HEK293 (cell line): ENCODE results near the gene HARS1.

Experiments
- GFI1B ChIP-seq: fragments of 450-650 bp; formaldehyde crosslinking; IDR thresholded peaks from 2 replicates; pipeline ENCODE4 v1.5.1; 2016; ENCODE audit warnings: missing biosample characterization, missing genetic modification characterization
- GLIS2 ChIP-seq: fragments of 450-650 bp; formaldehyde crosslinking; IDR thresholded peaks from 2 replicates; pipeline ENCODE4 v1.5.1; 2016; ENCODE audit warnings: missing biosample characterization, missing genetic modification characterization
- KLF16 ChIP-seq: fragments of 450-650 bp; formaldehyde crosslinking; IDR thresholded peaks from 2 replicates; pipeline ENCODE4 v1.5.1; 2017; ENCODE audit warnings: missing biosample characterization, missing genetic modification characterization
- KLF9 ChIP-seq: fragments of 450-650 bp; formaldehyde crosslinking; IDR thresholded peaks from 2 replicates; pipeline ENCODE4 v1.5.1; 2016; ENCODE audit warnings: missing biosample characterization, missing genetic modification characterization, low read depth
- OSR2 ChIP-seq: fragments of 450-650 bp; formaldehyde crosslinking; IDR thresholded peaks from 2 replicates; pipeline ENCODE4 v1.5.1; 2016; ENCODE audit warnings: missing biosample characterization, missing genetic modification characterization
- WT1 ChIP-seq: fragments of 450-650 bp; formaldehyde crosslinking; IDR thresholded peaks from 2 replicates; pipeline ENCODE4 v1.5.1; 2016; ENCODE audit warnings: missing biosample characterization, missing genetic modification characterization
- ZBTB10 ChIP-seq: fragments of 450-650 bp; formaldehyde crosslinking; IDR thresholded peaks from 2 replicates; pipeline ENCODE4 v1.5.1; 2016; ENCODE audit warnings: missing biosample characterization, missing genetic modification characterization
- ZBTB48 ChIP-seq: fragments of 450-650 bp; formaldehyde crosslinking; IDR thresholded peaks from 2 replicates; pipeline ENCODE4 v1.5.1; 2016; ENCODE audit warnings: missing biosample characterization, missing genetic modification characterization
- ZFHX2 ChIP-seq: fragments of 450-650 bp; formaldehyde crosslinking; conservative IDR thresholded peaks from 2 replicates; pipeline ENCODE4 v1.5.1; 2016; ENCODE audit warnings: missing biosample characterization, missing genetic modification characterization
- ZNF148 ChIP-seq: fragments of 450-650 bp; formaldehyde crosslinking; IDR thresholded peaks from 2 replicates; pipeline ENCODE4 v1.5.0; 2017; ENCODE audit warnings: missing biosample characterization, missing genetic modification characterization, borderline replicate concordance
- ZNF19 ChIP-seq: fragments of 450-650 bp; formaldehyde crosslinking; IDR thresholded peaks from 2 replicates; pipeline ENCODE4; 2016; ENCODE audit warnings: missing biosample characterization, missing genetic modification characterization, low read depth
- ZNF221 ChIP-seq: fragments of 450-650 bp; formaldehyde crosslinking; IDR thresholded peaks from 2 replicates; pipeline ENCODE4 v1.5.1; 2017; ENCODE audit warnings: missing biosample characterization, missing genetic modification characterization, borderline replicate concordance
- ZNF24 ChIP-seq: fragments of 450-650 bp; formaldehyde crosslinking; IDR thresholded peaks from 2 replicates; pipeline ENCODE4 v1.5.1; 2016; ENCODE audit warnings: missing biosample characterization, missing genetic modification characterization
- ZNF248 ChIP-seq: fragments of 450-650 bp; formaldehyde crosslinking; IDR thresholded peaks from 2 replicates; pipeline ENCODE4 v1.5.1; 2017; ENCODE audit warnings: missing biosample characterization, missing genetic modification characterization
- ZNF335 ChIP-seq: fragments of 450-650 bp; formaldehyde crosslinking; conservative IDR thresholded peaks from 2 replicates; pipeline ENCODE4 v1.5.1; 2016; ENCODE audit warnings: missing biosample characterization, missing genetic modification characterization
- ZNF354C ChIP-seq: fragments of 450-650 bp; formaldehyde crosslinking; IDR thresholded peaks from 2 replicates; pipeline ENCODE4 v1.5.1; 2016; ENCODE audit warnings: missing biosample characterization, missing genetic modification characterization, low read depth, borderline replicate concordance
- ZNF404 ChIP-seq: fragments of 450-650 bp; formaldehyde crosslinking; IDR thresholded peaks from 2 replicates; pipeline ENCODE4 v1.5.1; 2017; ENCODE audit warnings: missing biosample characterization, missing genetic modification characterization
- ZNF449 ChIP-seq: fragments of 450-650 bp; formaldehyde crosslinking; IDR thresholded peaks from 2 replicates; pipeline ENCODE4 v1.5.1; 2017; ENCODE audit warnings: missing biosample characterization, mild to moderate bottlenecking, missing genetic modification characterization, moderate library complexity
- ZNF513 ChIP-seq: fragments of 450-650 bp; IDR thresholded peaks from 2 replicates; pipeline ENCODE4 v1.5.1; 2018; ENCODE audit warnings: missing biosample characterization, missing genetic modification characterization
- ZNF561 ChIP-seq: fragments of 450-650 bp; IDR thresholded peaks from 2 replicates; pipeline ENCODE4 v1.5.1; 2018; ENCODE audit warnings: missing biosample characterization, missing genetic modification characterization, borderline replicate concordance
- ZNF580 ChIP-seq: fragments of 450-650 bp; formaldehyde crosslinking; IDR thresholded peaks from 2 replicates; pipeline ENCODE4 v1.5.1; 2016; ENCODE audit warnings: missing biosample characterization, missing genetic modification characterization
- ZNF623 ChIP-seq: fragments of 450-650 bp; formaldehyde crosslinking; IDR thresholded peaks from 2 replicates; pipeline ENCODE4 v1.5.1; 2016; ENCODE audit warnings: missing biosample characterization, missing genetic modification characterization
- ZNF626 ChIP-seq: fragments of 450-650 bp; sonication (Bioruptor Pico); formaldehyde crosslinking; IDR thresholded peaks from 2 replicates; pipeline ENCODE4 v1.5.1; 2018; ENCODE audit warnings: missing biosample characterization, missing genetic modification characterization, inconsistent platforms
- ZNF629 ChIP-seq: fragments of 450-650 bp; formaldehyde crosslinking; IDR thresholded peaks from 2 replicates; pipeline ENCODE4 v1.5.1; 2017; ENCODE audit warnings: missing biosample characterization, missing genetic modification characterization
- ZNF768 ChIP-seq: fragments of 450-650 bp; formaldehyde crosslinking; IDR thresholded peaks from 2 replicates; pipeline ENCODE4 v1.5.1; 2018; ENCODE audit warnings: missing biosample characterization, mild to moderate bottlenecking, missing genetic modification characterization
- ZNF830 ChIP-seq: fragments of 450-650 bp; IDR thresholded peaks from 2 replicates; pipeline ENCODE4 v1.5.0; 2018; ENCODE audit warnings: missing biosample characterization, missing genetic modification characterization, low read depth, mild to moderate bottlenecking, moderate library complexity
- TF ChIP-seq, protein P1 (sequence below): fragments of 450-650 bp; IDR thresholded peaks from 2 replicates; pipeline ENCODE4 v1.5.1; 2018; ENCODE audit warnings: missing biosample characterization, mild to moderate bottlenecking, missing genetic modification characterization
- TF ChIP-seq, protein P2 (sequence below): IDR thresholded peaks from 2 replicates; pipeline ENCODE4 v1.6.1; 2011; ENCODE audit warnings: mild to moderate bottlenecking, low read depth, low read length, borderline replicate concordance

HARS1 gene

DNA sequence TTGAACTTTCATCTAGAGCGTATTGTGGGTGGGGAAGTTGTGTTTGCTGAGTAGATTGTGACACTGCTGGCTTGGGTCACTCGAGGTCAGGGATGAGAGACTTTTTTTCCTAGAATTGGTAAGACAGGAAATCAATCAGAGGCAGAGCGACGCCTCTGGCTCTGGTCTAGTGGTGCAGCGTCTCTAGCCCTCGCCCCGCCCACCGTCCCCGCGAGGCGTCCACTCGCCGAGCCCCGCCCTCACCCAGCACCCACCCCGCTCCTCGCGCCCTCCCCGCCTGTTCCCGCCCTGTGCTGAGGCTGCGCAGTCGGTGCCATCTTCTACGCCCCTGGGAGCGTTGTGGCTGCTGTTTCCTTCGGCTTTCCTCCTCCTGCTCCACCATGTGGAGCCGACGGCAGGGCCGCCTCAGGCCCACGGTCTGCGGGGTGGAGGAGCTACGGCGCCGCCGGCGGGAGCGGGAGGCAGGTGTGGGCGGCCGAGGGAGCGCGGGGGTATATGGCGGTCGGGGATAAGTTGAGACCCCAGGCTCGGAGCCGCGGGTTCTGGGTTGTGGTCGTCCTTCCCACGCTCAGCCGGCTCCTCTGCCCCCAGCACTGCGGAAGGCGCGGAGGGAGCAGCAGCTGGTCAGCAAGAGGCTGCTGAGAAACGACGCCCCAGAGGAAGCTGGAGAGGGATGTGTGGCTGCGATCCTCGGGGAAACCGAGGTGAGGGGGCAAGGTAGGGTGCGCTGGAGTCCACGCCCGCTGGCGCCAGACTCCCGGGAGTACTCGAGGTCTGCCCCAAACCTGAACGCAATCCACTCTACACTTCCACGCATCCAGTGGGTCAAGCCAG lies 51.8 kb downstream of the HARS1 start, which contains the start of gene TMCO6 (continued):
- TF ChIP-seq ZNF768 (tag by site-specific recombination) (no peak), GLIS2 (tag by site-specific recombination) (peak; percentile 91), ZNF221 (tag by site-specific recombination) (no peak), WT1 (tag by site-specific recombination) (0 out of 2 replicates have a peak, but pooled peaks have one; percentile 13), GFI1B (tag by site-specific recombination) (no peak), ZNF449 (tag by site-specific recombination) (no peak), KLF9 (peak; percentile 86), ZNF830 (no peak), ZNF561 (no peak), ZNF626 (tag by site-specific recombination) (no peak), ZNF24 (tag by site-specific recombination) (no peak), ZNF19 (tag by site-specific recombination) (no peak), ZNF404 (tag by site-specific recombination) (no peak), ZFHX2 (peak; percentile 94), ZBTB48 (peak; percentile 90), ZNF623 (tag by site-specific recombination) (no peak), KLF16 (0 out of 2 replicates have a peak, but pooled peaks have one; percentile 56), ZNF580 (tag by site-specific recombination) (no peak), ZBTB10 (tag by site-specific recombination) (peak; percentile 38; the same call in 1 of the 2 replicates), ZNF248 (no peak), ZNF513 (tag by site-specific recombination) (no peak), ZNF629 (tag by site-specific recombination) (peak; percentile 49), ZNF354C (tag by site-specific recombination) (no peak), ZNF335 (tag by site-specific recombination) (peak; percentile 81), ZNF148 (tag by site-specific recombination) (no peak), OSR2 (tag by site-specific recombination) (no peak)
- TF ChIP-seq, protein P1, sequence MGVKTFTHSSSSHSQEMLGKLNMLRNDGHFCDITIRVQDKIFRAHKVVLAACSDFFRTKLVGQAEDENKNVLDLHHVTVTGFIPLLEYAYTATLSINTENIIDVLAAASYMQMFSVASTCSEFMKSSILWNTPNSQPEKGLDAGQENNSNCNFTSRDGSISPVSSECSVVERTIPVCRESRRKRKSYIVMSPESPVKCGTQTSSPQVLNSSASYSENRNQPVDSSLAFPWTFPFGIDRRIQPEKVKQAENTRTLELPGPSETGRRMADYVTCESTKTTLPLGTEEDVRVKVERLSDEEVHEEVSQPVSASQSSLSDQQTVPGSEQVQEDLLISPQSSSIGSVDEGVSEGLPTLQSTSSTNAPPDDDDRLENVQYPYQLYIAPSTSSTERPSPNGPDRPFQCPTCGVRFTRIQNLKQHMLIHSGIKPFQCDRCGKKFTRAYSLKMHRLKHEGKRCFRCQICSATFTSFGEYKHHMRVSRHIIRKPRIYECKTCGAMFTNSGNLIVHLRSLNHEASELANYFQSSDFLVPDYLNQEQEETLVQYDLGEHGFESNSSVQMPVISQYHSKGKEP (tag by site-specific recombination) = no peak
- TF ChIP-seq, protein P2, sequence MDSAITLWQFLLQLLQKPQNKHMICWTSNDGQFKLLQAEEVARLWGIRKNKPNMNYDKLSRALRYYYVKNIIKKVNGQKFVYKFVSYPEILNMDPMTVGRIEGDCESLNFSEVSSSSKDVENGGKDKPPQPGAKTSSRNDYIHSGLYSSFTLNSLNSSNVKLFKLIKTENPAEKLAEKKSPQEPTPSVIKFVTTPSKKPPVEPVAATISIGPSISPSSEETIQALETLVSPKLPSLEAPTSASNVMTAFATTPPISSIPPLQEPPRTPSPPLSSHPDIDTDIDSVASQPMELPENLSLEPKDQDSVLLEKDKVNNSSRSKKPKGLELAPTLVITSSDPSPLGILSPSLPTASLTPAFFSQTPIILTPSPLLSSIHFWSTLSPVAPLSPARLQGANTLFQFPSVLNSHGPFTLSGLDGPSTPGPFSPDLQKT = no peak
